Calu3 (cell line): Measurements from ENCODE around the gene IDI2. TPM values are rescaled to one million over a fixed set of nuclear protein-coding genes. Genes with fewer than 3 reads are reported as not detected.
"Not testable (repeated sequence)": the region's sequence is repeated elsewhere in the genome, so short reads cannot be mapped to it uniquely, and the experiment has no call there.

ENCODE experiments used
- BruUV-seq: library from RNA; stranded (reverse); fragments of 400-500 nt; replicated peaks from 2 replicates; lab custom pipeline; 2021; lab: Mats Ljungman, UMichigan
- CTCF ChIA-PET: fragments of 300-600 bp; sonication (Branson Sonifier 250); formaldehyde crosslinking; loops from one replicate; lab custom pipeline; 2022; ENCODE audit warnings: antibody characterized with exemption; lab: Charles Lee
- DNase-seq: peaks from one replicate; pipeline ENCODE4 v3.0.0; 2022
- H3K27ac Mint-ChIP-seq: one replicate; pipeline ENCODE4 v1.8.0; 2022; ENCODE audit warnings: mixed read lengths; ENCODE audit not compliant: unreplicated experiment
- H3K27me3 Mint-ChIP-seq: one replicate; pipeline ENCODE4 v1.8.0; 2022; ENCODE audit warnings: mixed read lengths; ENCODE audit not compliant: unreplicated experiment
- H3K36me3 Mint-ChIP-seq: one replicate; pipeline ENCODE4 v1.8.0; 2022; ENCODE audit warnings: mild to moderate bottlenecking, moderate library complexity, mixed read lengths; ENCODE audit not compliant: insufficient read depth, unreplicated experiment
- H3K4me1 Mint-ChIP-seq: one replicate; pipeline ENCODE4 v1.8.0; 2022; ENCODE audit warnings: mild to moderate bottlenecking, low read depth, mixed read lengths; ENCODE audit not compliant: unreplicated experiment
- H3K4me3 Mint-ChIP-seq: one replicate; pipeline ENCODE4 v1.8.0; 2022; ENCODE audit warnings: mild to moderate bottlenecking, low read depth, moderate library complexity, mixed read lengths; ENCODE audit not compliant: unreplicated experiment
- H3K9me3 Mint-ChIP-seq: one replicate; pipeline ENCODE4 v1.8.0; 2022; ENCODE audit warnings: low read depth, mixed read lengths; ENCODE audit not compliant: unreplicated experiment
- CTCF ChIP-seq: fragments of 200-600 bp; IDR thresholded peaks from one replicate; pipeline ENCODE4 v1.8.0; 2022; ENCODE audit warnings: antibody characterized with exemption; ENCODE audit not compliant: unreplicated experiment
- intact Hi-C: fragments of 100-400 bp; cut with micrococcal nuclease; formaldehyde crosslinking; loops from one replicate; pipeline ENCODE4 v1.10.0; 2022; ENCODE audit not compliant: unreplicated experiment
- total RNA-seq: library from RNA; stranded (reverse); gene quantifications from 2 replicates; pipeline ENCODE4 v1.2.3, GENCODE V29; 2022

The IDI2 gene
- total RNA-seq, 1 experiment from 2014 or later, result not detected

- CTCF ChIA-PET, result interaction anchor here (0.7 kb wide), 1 partner anchor 18 kb away, joined by 4 read pairs; no protein-coding TSS in a partner anchor
- Mint-ChIP-seq H3K4me3 (no peak overlapping the region), H3K27me3 (no peaks in the 10 kb centered on the region), H3K9me3 (no peaks in the 10 kb centered on the region), H3K27ac (no peak overlapping the region), H3K36me3 (peaks cover 82% of the 10 kb centered on the region), H3K4me1 (peaks cover 29% of the 10 kb centered on the region)
- intact Hi-C loops, result no loop called here
- DNase-seq, result no peak
- no peak for TF ChIP-seq CTCF
- BruUV-seq, result no TSS peak
These were observed 15.9 kb upstream of the IDI2 start for GRCh38 chr10:1041514-1041913.

GRCh38 chr10:1040133-1040532 is 14.5 kb upstream of the IDI2 start:
- CTCF ChIA-PET, result no interaction called here
- DNase-seq, result no peak
- Mint-ChIP-seq H3K4me1 (peaks cover 20% of the 10 kb centered on the region), H3K36me3 (peaks cover 82% of the 10 kb centered on the region), H3K27me3 (no peaks in the 10 kb centered on the region), H3K27ac (no peak overlapping the region), H3K4me3 (no peak overlapping the region), H3K9me3 (no peaks in the 10 kb centered on the region)
- intact Hi-C loops, result no loop called here
- BruUV-seq, result no TSS peak
- TF ChIP-seq CTCF, result no peak

GRCh38 chr10:1038769-1039168 is 13.1 kb upstream of the IDI2 start:
- H3K4me3 Mint-ChIP-seq, DNase-seq, H3K4me1 Mint-ChIP-seq, H3K27me3 Mint-ChIP-seq, H3K27ac Mint-ChIP-seq, CTCF ChIA-PET, H3K9me3 Mint-ChIP-seq, BruUV-seq, intact Hi-C loops: not testable (repeated sequence)
- peaks cover 76% of the 10 kb centered on the region for H3K36me3 Mint-ChIP-seq

GRCh38 chr10:1037098-1037497 is 11.4 kb upstream of the IDI2 start:
- intact Hi-C loops, result no loop called here
- Mint-ChIP-seq H3K27ac (peak overlapping the region; percentile 44), H3K36me3 (peaks cover 63% of the 10 kb centered on the region), H3K4me3 (no peak overlapping the region), H3K4me1 (no peaks in the 10 kb centered on the region), H3K27me3 (no peaks in the 10 kb centered on the region), H3K9me3 (no peaks in the 10 kb centered on the region)
- CTCF ChIA-PET, result no interaction called here
- BruUV-seq, result no TSS peak
- no peak for DNase-seq
- no peak for TF ChIP-seq CTCF

GRCh38 chr10:1036341-1036791 is 10.7 kb upstream of the IDI2 start:
- Mint-ChIP-seq H3K9me3 (no peaks in the 10 kb centered on the region), H3K4me3 (no peak overlapping the region), H3K36me3 (peaks cover 56% of the 10 kb centered on the region), H3K27ac (peak overlapping the region; percentile 44), H3K27me3 (no peaks in the 10 kb centered on the region), H3K4me1 (no peaks in the 10 kb centered on the region)
- intact Hi-C loops, result no loop called here
- DNase-seq, result no peak
- TF ChIP-seq CTCF, result no peak
- no TSS peak for BruUV-seq
- CTCF ChIA-PET, result interaction anchor here (0.6 to 0.7 kb wide), 2 partner anchors 13 to 618 kb away, joined by 4 read pairs; no protein-coding TSS in a partner anchor
